22Rv1 (cell line): ENCODE measurements around the gene TRAP1.

Experiments used
- CTCF ChIP-seq: fragments of 450-650 bp; IDR thresholded peaks from 2 replicates; pipeline ENCODE4 v1.5.1; 2017; ENCODE audit warnings: mild to moderate bottlenecking
- ZFX ChIP-seq: fragments of 450-650 bp; IDR thresholded peaks from 2 replicates; pipeline ENCODE4 v1.6.1; 2017; ENCODE audit warnings: antibody characterized with exemption, borderline replicate concordance

- TF ChIP-seq CTCF = no peak
- no peak for TF ChIP-seq ZFX
These were observed 70.9 kb downstream of the TRAP1 start for GRCh38 chr16:3646348-3646920.
